GM18517 (cell line): ENCODE data around the gene SCNN1A.

ENCODE experiments used
- ATAC-seq: cut with Tn5 transposase; IDR thresholded peaks from one replicate; pipeline ENCODE4 v1.9.1; 2021; ENCODE audit warnings: mild to moderate bottlenecking, moderate library complexity; ENCODE audit not compliant: unreplicated experiment

Gene SCNN1A

DNA sequence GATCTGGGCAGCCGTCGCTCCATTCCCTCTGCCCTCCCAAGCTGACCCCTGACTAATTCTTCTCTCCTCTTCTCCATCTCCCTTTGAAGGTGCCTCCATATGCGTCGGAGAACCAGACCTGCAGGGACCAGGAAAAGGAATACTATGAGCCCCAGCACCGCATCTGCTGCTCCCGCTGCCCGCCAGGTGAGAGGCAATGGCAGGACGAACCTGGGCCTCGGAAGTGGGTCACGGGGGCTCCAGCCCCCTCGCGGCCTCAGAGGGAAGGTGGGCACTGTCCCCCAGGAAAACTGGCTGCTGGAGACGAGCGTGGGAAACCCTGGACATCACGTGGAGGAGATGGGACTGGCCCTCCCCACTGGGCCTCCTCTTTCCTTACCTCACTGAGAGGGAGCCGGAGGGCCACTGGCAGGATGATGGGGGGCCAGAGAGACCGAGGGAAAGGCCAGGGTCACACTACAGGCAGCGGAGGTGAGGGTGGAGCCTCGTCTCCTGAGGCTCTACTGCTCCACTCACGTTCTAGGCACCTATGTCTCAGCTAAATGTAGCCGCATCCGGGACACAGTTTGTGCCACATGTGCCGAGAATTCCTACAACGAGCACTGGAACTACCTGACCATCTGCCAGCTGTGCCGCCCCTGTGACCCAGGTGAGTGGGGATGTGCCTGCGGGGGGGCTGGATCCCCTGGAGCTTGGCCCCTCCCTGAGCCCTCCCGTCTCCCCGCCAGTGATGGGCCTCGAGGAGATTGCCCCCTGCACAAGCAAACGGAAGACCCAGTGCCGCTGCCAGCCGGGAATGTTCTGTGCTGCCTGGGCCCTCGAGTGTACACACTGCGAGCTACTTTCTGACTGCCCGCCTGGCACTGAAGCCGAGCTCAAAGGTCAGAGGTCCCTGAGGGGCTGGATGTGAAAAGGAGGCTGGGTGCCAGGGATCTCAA, 9.4 kb upstream of the SCNN1A start:
- ATAC-seq, result no peak

DNA sequence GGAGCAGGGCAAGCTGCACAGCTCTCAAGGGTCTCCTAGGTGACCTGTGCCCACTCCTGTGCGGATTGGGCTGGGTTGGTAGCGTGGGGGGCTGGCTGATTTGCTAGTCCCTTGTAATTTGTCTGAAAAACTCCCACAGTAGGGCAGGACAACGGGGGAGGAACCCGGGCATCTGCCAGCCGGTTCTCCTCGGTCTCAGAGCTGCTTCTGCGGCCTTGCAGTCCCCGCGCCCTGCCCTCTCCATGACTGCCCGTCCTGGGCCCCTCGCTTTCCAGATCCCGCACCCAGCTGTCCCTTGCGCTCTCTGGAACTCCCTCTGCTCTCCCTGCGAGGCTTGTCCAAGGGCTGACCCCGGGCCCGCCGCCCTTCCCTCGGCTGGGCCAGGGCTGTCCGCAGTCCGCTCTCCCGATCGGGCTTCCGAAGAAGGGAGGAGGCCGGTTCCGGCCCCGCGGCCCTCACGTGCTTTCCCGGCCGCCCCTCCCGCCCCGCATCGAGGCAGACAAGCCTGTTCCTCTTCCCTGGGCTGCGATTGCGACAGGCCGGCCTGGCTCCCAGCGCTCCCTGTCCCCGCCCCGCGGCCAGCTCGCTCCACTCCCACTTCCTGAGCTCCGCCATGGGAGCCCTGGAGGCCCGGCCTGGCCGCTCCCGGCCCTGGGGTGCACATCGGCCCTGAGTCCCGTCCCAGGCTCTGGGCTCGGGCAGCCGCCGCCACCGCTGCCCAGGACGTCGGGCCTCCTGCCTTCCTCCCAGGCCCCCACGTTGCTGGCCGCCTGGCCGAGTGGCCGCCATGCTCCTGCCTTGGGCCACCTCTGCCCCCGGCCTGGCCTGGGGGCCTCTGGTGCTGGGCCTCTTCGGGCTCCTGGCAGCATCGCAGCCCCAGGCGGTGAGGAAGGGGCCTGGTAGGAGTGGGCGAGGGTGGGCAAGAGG, 8.5 kb upstream of the SCNN1A start, which contains the start of gene LTBR:
Gene LTBR, plus strand, starts transcription at position 591 of the 927 bp plus-strand sequence. Its CDS starts 197 bp downstream, at position 788.
- ATAC-seq, result no peak

DNA sequence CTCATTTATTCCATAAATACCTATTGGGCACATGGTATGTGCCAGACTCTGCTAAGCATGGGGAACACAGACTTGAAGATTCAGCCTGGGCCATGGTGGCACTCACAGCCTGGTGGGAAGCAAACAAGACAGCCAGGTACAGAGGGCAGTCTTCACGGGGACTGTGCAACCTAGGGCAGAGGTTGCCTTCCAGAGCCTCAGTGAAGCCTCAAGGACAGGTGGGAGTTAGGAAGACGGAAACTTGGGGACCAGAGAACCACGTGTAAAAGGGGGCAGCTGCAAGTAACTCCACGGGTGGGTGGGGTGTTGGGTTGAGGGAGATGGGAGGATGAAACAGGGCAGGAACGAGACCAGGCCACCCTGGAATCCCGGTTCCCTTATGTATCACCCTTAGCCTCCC, 7.6 kb upstream of the SCNN1A start:
- ATAC-seq, result no peak

DNA sequence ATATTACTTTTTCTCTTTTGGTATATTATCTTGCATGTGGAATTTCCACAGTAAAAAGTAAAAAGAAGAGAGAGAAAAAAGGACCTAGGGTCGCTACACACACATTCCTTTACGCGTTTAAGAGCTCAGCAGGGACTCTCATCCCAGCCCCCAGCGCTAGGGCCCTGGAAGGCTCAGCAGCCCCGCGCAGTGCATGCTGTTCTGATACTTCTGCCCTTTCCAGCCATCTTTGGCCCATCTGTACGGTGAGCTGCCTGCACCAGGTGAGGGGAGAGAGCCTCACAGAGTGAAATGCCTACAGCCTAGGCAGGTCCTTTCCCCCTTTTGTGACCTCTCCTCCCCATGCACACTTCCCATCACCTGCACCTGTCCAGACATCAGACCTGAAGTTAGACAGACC, 7.0 kb upstream of the SCNN1A start:
- ATAC-seq, result no peak

DNA sequence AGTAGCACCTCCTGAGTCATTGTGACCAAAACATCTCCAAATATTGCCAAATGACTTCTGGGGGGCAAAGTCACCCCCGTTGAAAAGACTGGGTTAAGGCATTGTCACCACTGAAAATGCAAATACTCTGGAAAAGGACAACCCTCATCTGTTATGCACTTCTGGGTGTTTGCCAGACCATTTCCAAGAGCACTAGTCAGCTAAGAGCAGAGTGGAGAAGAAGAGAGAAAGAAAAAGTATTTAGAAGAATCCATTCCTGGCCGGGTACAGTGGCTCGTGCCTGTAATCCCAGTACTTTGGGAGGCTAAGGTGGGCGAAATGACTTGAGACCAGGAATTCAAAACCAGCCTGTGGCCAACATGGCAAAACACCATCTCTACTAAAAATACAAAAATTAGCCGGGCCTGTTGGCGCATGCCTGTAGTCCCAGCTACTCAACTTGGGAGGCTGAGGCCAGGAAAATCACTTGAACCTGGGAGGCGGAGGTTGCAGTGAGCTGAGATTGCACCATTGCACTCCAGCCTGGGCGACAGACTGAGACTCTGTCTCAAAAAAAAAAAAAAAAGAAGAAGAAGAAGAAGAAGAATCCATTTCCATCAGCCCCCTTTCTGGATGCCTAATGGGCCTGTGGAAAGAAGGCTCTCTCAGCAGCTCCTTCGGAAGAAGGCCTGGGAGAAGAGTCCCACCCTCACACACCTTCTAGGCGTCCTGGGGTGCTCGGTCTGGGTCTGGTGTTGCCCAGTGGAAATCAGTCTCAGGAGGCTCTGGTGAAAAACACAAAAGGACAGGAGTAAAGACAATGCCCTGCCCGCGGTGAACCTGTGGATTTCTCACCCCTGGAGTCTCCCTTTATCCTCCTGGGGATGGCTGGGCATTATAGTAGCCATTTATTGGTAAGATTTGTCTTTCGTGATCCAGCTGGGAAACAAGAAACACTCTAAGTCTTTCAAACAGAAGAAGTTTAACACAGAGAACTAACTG, 5.1 kb upstream of the SCNN1A start:
- no peak for ATAC-seq

DNA sequence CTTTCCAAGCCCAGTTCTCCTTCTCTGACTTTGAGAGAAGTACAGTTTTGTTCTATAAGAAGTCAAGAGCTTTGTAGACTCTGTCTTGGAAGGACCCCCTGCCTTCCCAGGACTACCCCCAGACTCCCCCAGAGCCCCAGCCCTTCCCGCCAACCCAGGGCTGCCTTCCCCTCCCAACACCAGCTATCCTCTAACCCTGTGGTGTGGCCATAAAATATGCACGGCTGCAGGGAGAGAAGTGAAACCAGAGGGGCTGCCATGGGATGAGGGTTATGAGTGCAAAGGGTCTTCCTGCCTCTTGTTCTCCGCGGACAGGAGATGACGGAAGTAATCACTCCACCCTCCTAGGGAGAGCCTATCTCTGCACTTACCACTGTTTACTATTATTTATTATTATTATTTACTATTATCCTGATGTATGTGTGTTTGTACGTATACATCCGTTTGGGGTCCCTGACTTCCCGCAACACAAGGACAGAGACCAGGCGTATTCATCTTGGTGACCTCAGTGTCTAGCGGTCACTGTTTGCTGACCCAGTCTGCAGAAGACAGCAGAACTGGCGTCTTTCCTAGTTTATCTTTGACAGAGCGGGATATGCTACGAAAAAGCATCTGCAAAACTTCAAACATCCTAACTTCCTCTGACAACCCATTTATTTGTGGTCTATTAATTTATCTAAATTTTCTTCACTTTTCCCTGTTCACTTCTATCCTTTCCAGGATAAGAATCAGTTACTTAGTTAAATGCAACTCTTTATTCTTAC, 3.5 kb upstream of the SCNN1A start:
- no peak for ATAC-seq

DNA sequence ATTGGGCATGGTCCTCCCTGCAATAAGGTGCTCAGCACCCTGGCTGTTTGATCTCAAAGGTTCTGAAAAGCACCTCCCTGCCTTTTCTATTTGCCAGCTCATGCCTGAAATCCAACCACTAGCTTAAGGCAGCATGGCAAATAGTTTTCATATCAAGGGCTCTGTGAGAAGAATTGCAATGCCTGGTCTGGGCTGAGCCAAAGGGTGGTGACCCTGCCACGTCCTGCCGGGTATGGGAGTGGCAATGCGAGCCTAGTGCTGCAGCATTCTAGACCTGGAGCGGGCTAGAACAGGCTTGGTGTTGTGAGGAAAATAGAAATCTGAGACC, 2.3 kb upstream of the SCNN1A start:
- ATAC-seq, result no peak

DNA sequence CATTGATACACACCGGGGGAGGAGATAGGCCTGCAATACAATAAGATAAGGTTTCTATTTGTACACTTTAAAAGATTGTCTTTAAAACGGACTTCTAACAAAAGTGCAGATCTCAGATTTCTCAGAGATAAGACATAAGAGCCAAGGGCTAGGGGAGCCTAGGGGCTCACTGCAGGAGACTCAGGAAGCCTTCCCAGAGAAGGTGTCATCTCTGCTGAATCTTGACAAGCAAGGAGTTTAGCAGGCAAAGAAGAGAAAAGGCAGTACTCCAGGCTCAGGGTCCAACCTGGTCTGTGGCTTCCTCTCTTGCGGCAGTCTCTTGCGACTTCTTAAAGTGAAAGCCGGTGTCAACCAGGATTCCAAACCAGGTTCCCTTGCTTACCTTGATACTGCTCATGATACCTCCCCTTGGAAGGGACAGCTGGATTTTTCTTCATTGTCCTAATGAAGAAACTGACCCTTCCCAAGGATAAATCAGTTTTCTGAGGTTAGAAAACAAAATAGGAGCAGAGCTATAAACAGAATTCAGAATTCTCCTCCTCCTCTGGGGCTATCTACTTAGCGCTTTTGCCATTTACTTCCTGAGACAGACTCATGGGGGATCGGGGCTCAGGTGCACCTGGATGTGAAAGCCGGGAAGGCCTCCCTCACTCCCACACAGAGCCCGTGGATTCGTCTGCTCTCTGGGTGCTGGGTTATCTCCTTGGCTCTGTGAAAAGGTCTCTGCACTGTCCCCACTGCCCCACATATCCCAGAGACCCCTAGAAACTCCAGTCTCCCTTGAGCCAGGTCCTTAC, 1.7 kb upstream of the SCNN1A start:
- no peak for ATAC-seq

DNA sequence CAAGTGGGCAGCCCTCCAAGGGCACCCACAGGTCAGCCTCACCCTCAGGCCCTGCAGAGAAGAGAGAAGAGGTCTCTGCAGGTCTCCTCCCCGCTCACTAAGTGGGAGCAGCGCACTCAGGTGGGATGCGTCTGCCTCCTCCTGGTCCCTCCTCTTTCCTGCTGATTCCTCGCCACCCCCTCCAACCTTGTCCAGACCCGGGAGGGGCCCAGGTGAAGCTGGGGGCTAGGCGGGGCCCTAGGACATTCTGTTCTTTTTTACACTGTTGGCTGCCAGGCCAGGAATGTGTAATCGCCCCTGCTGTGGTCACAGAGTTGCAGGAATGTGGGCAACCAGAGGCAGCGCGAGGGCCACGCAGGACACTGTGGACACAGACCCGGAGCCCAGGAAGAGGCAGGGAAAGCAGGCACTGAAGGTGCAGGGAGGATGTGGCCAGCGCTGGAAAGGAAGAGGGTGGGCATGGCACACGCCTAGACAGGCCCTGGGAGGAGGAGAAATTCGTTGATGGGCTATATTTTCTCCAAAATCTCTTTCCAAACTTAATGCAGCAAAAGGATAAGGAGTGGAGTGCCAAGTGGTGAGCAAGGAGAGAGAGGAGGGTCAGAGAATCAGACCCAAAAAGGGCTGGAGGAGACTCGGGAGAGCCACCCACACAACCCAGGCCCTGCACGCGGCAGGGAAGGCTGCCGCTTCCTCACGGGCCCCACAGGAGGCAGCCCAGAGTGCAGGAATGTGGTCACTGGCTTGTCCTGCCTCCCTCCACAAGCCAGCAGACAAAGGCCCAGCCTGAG, 911 bp upstream of the SCNN1A start:
- no peak for ATAC-seq

DNA sequence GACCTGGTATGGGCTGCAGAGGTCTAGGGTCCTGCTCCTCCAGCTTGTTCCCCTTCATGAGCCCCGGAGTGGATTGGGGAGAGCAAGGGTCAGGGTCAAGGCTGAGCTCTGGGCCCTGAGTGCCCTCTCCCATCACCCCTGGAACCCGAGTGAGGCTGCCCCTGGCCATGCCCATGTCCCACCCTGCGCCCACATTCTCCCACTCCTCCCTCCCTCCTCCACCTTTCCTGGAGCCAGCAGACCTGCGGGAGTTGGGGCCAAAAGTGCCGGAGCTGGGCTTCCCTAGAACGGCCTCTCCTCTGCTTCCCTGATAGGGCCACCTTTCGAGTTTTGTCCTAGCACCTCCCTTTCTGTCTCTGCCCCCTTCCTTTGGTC, 590 bp downstream of the SCNN1A start:
- no peak for ATAC-seq

DNA sequence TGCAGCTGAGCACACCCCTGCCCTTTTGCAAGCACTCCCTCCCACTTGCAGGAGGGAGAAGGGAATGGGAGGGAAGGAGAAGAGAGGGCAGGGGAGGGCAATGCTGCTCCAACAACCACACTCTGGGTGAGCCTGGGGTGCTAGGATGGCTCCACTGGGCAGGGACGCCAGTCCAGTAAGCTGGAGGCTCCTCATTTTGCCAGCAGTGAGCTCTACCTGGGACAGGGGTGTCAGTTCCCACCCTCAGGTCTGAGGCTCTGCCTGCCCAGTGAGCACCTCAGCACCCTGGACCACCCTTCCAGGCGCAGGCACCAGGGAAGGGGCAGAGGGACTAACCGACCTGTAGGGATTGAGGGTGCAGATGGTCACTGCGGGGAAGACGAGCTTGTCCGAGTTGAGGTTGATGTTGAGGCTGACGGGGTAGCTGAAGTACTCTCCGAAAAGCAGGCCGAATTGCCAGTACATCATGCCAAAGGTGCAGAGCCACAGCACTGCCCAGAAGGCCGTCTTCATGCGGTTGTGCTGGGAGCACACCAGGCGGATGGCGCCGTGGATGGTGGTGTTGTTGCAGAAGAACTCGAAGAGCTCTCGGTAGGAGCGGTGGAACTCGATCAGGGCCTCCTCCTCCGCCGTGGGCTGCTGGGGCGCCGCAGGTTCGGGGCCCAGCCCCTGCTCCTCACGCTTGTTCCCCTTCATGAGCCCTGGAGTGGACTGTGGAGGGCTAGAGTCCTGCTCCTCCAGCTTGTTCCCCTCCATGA, 1.2 kb downstream of the SCNN1A start:
- ATAC-seq, result no peak

DNA sequence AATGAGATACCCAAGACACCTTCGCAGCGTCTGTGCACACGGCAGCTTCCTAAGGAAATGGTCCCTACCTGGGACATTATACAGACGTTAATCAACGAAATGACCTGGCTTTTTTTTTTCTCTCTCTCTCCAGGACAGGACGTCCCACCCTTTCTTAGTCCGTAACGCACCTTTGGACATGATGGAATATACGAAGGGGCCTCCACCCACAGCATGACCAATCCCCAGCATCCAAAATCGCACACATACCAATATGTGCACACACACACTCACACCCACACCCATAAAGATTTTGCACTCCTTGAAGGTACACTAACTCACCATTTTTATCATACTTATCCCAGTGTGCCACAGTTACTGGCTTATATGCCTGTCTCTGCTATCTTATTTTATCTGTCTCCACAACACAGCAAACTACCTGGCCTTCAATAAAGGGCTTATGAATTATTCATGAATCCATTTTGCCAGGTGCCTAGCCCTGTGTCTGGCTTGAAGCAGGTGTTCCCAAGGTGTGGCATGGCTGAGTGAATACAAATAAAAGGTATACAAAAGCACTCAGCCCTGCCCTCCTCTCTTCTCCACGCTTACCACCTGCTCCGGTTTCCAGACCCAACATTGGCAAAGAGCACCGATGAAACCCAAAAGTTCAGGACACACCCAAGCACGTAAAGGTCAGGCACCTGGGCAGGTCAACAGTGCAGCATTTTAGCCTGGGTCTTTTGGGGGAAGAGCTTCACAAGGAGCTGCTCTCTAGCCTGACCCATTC, 2.2 kb downstream of the SCNN1A start:
- ATAC-seq, result no peak

DNA sequence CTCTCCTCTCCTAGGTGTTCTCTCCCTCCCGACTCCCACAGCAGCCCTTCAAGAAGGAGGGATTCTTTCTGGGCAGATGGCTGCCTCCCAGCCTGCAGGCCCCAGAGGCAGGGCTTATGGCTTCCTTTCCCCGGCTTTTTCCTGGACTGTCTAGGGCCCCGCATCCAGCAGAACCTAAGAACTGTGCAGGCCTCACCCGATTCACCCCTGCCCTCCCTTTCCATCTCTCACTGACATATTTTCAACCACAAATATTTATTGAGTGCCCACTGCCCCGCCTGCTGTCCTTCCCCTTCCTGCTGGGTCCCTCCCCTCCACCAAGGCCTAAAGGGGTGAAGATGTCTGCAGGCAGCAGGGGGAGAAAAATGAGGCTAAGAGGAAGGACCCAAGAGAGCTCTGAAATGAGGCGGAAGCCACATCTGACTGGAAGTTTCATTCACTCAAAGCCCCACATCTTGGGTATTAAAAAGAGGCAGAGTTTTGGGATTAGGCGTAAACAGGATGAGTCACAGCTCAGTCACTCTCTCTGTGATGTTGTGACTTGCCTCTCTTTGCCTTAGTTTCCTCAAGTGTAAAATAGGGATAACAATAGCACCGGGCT, 2.9 kb downstream of the SCNN1A start:
- no peak for ATAC-seq

DNA sequence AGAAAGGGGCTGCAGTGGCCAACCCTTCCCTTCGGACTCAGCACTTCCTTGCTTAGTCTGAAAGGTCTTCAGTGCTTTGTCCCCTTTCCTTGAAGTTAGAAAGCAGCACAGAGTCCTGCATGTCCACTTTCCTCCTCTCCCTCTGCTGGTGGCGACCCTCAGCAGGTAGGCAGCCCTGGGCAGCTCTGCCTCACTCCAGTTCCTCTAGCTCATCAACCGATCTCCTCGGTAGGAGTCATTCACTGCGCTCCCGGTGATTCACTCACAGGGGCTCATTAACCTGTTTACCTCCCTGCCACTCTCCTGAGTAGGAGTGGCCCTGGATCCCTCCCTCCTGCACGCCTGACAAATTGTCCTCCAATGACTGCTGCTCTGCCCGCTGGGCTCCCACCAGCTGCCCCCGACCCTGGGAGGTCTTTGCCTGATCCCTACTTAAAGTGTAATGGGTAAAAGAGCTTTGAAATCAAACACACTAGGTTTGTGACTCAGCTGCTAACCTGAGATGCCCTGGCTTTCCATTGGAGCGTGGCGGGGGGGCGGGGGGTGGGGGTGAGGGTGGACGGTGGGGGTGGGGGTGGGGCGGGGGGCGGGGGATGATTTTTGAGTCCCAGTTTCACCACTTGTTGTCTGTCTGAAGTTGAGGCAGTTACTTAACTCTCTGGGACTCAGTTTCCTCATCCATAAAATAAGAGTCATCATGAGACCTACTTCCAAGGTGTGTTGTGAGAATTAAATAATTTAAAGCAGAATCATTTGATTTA, 4.2 kb downstream of the SCNN1A start:
- ATAC-seq, result no peak

DNA sequence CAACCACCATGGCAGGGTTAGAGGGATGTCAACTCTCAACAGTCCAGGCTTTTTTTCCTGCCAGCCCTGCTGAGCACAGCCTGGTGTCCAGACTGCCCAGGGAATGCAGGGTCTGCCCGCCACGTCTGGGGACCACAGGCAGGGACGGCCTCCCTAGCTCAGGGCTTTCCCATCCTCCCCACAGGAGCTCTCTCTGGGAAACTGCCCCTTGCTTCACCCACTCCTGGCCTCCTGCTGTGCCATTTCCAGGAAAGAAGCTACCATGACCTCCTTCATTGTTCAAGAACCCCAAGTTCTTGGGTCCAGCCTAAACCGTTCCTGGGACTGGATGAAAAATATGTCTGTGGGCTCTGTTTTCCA, 4.8 kb downstream of the SCNN1A start:
- no peak for ATAC-seq
